Keratinocyte (primary cell): ENCODE data around the gene DEPDC4. TPM values are rescaled to one million over a fixed set of nuclear protein-coding genes. Genes with fewer than 3 reads are reported as not detected.

Experiments used
- DNase-seq: peaks from one replicate; pipeline ENCODE4 v3.0.0-alpha.2; 2011; ENCODE audit warnings: low read depth, missing footprints, low spot score
- FAIRE-seq: peaks from 2 replicates; lab custom pipeline; 2011; peaks lifted over from hg19 to GRCh38; lab: Jason Lieb, UNC
- H2AFZ ChIP-seq: 2 replicates; pipeline ENCODE4 v1.6.0; 2012; ENCODE audit warnings: low read length, control low read depth, inconsistent platforms; ENCODE audit not compliant: control insufficient read depth
- H3K27ac ChIP-seq: 2 replicates; pipeline ENCODE4 v1.5.1; 2011; ENCODE audit warnings: low read length; ENCODE audit not compliant: control insufficient read depth, insufficient read depth
- H3K27me3 ChIP-seq: 3 replicates; pipeline ENCODE4 v1.6.0; 2011; ENCODE audit warnings: low read length; ENCODE audit not compliant: control insufficient read depth, insufficient read depth; ENCODE audit errors: extremely low read depth
- H3K36me3 ChIP-seq, 2 experiments: 2 replicates in 1 of 2; 3 replicates in 1 of 2; pipeline ENCODE4 v1.5.1; 2011; ENCODE audit warnings: low read length in 2 of 2, mild to moderate bottlenecking in 1 of 2; ENCODE audit not compliant: control insufficient read depth in 2 of 2, insufficient read depth in 2 of 2; ENCODE audit errors: extremely low read depth in 1 of 2
- H3K4me1 ChIP-seq: 3 replicates; pipeline ENCODE4 v1.5.1; 2011; ENCODE audit warnings: low read length; ENCODE audit not compliant: control insufficient read depth, insufficient read depth; ENCODE audit errors: extremely low read depth
- H3K4me2 ChIP-seq: 3 replicates; pipeline ENCODE4 v1.6.0; 2011; ENCODE audit warnings: low read depth, low read length; ENCODE audit not compliant: control insufficient read depth, insufficient read depth; ENCODE audit errors: extremely low read depth
- H3K4me3 ChIP-seq, 3 experiments: fragments of 200-600 bp in 1 of 3; sonication (generic) in 1 of 3; 2 replicates in 2 of 3; 3 replicates in 1 of 3; pipeline ENCODE4 v1.5.1; 2011 to 2016; ENCODE audit warnings: low read length in 3 of 3, mild to moderate bottlenecking in 3 of 3, control low read depth in 2 of 3, inconsistent platforms in 1 of 3, low read depth in 1 of 3, mixed read lengths in 1 of 3, mixed run types in 1 of 3, moderate library complexity in 1 of 3; ENCODE audit not compliant: control insufficient read depth in 2 of 3, insufficient read depth in 2 of 3; ENCODE audit errors: extremely low read depth in 1 of 3
- H3K79me2 ChIP-seq: 2 replicates; pipeline ENCODE4 v1.6.0; 2012; ENCODE audit warnings: low read length; ENCODE audit not compliant: control insufficient read depth, insufficient read depth
- H3K9ac ChIP-seq: 3 replicates; pipeline ENCODE4 v1.6.0; 2011; ENCODE audit warnings: low read length; ENCODE audit not compliant: control insufficient read depth, insufficient read depth; ENCODE audit errors: extremely low read depth
- H3K9me1 ChIP-seq: 3 replicates; pipeline ENCODE4 v1.6.0; 2011; ENCODE audit warnings: low read length; ENCODE audit not compliant: control insufficient read depth, insufficient read depth; ENCODE audit errors: extremely low read depth
- H3K9me3 ChIP-seq: 2 replicates; pipeline ENCODE4 v1.5.1; 2012; ENCODE audit warnings: low read depth, low read length; ENCODE audit not compliant: control insufficient read depth
- H4K20me1 ChIP-seq: 3 replicates; pipeline ENCODE4 v1.6.0; 2011; ENCODE audit warnings: low read length; ENCODE audit not compliant: control insufficient read depth, insufficient read depth; ENCODE audit errors: extremely low read depth
- CTCF ChIP-seq, 3 experiments: IDR thresholded peaks in 1 of 3; conservative IDR thresholded peaks in 1 of 3; optimal IDR thresholded peaks in 1 of 3; 2 replicates in 2 of 3; 3 replicates in 1 of 3; pipeline versions ENCODE3 to v1.5.1; 2011; ENCODE audit warnings: low read length in 3 of 3, mild to moderate bottlenecking in 3 of 3, moderate library complexity in 2 of 3, control low read depth in 1 of 3, inconsistent platforms in 1 of 3; ENCODE audit not compliant: insufficient read depth in 2 of 3; ENCODE audit errors: extremely low read depth in 1 of 3
- EZH2 ChIP-seq: IDR thresholded peaks from one replicate; pipeline ENCODE4 v1.6.1; 2012; ENCODE audit warnings: inconsistent platforms, mild to moderate bottlenecking, low read length, moderate library complexity
- dilution Hi-C: fragments of 300-500 bp; cut with MboI; formaldehyde crosslinking; loops from one replicate; pipeline ENCODE4 v1.7.0; 2020; ENCODE audit warnings: low sequenced_read_pairs; ENCODE audit not compliant: extremely low pct_ligation_motif_present
- polyA plus RNA-seq, 5 experiments: library from polyadenylated mRNA; depleted of rRNA in 3 of 5; stranded (reverse) in 3 of 5; stranded (forward) in 1 of 5; unstranded in 1 of 5; fragments of >200 nt; gene quantifications; 1 replicate in 1 of 5; 2 replicates in 3 of 5; 3 replicates in 1 of 5; pipeline versions ENCODE4 v1.2.1 to v1.2.3, GENCODE V29; 2011 to 2012; ENCODE audit warnings: missing spikeins in 2 of 5, low read depth in 1 of 5, low replicate concordance in 1 of 5

The DEPDC4 gene
- polyA plus RNA-seq, 1 donor (not counting 4 experiments of a cell fraction or from before 2014, with no cell fraction given), result 2.4 TPM

- no peak overlapping the region for H2AFZ ChIP-seq
- DNase-seq, result no peak
- no peaks in the 10 kb centered on the region for H3K9me3 ChIP-seq
- no peaks in the 10 kb centered on the region for H3K79me2 ChIP-seq
- FAIRE-seq, result no peak
- no peaks in the 10 kb centered on the region for H3K27me3 ChIP-seq
- no peak overlapping the region for H3K4me2 ChIP-seq
- no peak overlapping the region for H3K9ac ChIP-seq
- H4K20me1 ChIP-seq, result no peaks in the 10 kb centered on the region
- H3K27ac ChIP-seq, result no peak overlapping the region
- dilution Hi-C loops, result no loop called here
- TF ChIP-seq CTCF (optimal IDR thresholded peaks at IDR 0.05 in 1 of 3, IDR thresholded peaks at IDR 0.05 in 1 of 3, conservative IDR thresholded peaks at IDR 0.05 in 1 of 3; ENCODE audit: extremely low read depth in 1 of 3, insufficient read depth in 2 of 3, low read length in 3 of 3), result no peak
- TF ChIP-seq EZH2, result no peak
- peaks cover 2 to 6% of the 10 kb centered on the region in 2 experiments for H3K36me3 ChIP-seq
- no peak overlapping the region for H3K4me3 ChIP-seq
- H3K4me1 ChIP-seq, result no peaks in the 10 kb centered on the region
- no peaks in the 10 kb centered on the region for H3K9me1 ChIP-seq
Observed at GRCh38 chr12:100293017-100293416, 26.1 kb upstream of the DEPDC4 start.

GRCh38 chr12:100290016-100290415 lies 23.1 kb upstream of the DEPDC4 start:
- no peak overlapping the region for H3K27ac ChIP-seq
- TF ChIP-seq CTCF (optimal IDR thresholded peaks at IDR 0.05 in 1 of 3, IDR thresholded peaks at IDR 0.05 in 1 of 3, conservative IDR thresholded peaks at IDR 0.05 in 1 of 3; ENCODE audit: extremely low read depth in 1 of 3, insufficient read depth in 2 of 3, low read length in 3 of 3), result no peak
- TF ChIP-seq EZH2, result no peak
- no peaks in the 10 kb centered on the region for H3K9me3 ChIP-seq
- H3K4me2 ChIP-seq, result no peak overlapping the region
- dilution Hi-C loops, result no loop called here
- H3K4me3 ChIP-seq, result no peak overlapping the region
- H3K27me3 ChIP-seq, result no peaks in the 10 kb centered on the region
- DNase-seq, result no peak
- no peaks in the 10 kb centered on the region for H3K4me1 ChIP-seq
- H3K9me1 ChIP-seq, result no peaks in the 10 kb centered on the region
- no peak for FAIRE-seq
- no peak overlapping the region for H3K9ac ChIP-seq
- H3K36me3 ChIP-seq, result peaks cover 3 to 6% of the 10 kb centered on the region in 2 experiments
- H2AFZ ChIP-seq, result no peak overlapping the region
- no peaks in the 10 kb centered on the region for H4K20me1 ChIP-seq
- H3K79me2 ChIP-seq, result no peaks in the 10 kb centered on the region
